Liver (tissue), 9 donors: ENCODE results near the gene SLC8A1. TPM values are rescaled to one million over a fixed set of nuclear protein-coding genes. Genes with fewer than 3 reads are reported as not detected.

Experiments
- DNase-seq: peaks from one replicate; pipeline ENCODE4 v3.0.0-alpha.2; 2017; ENCODE audit warnings: low spot score
- H3K27ac ChIP-seq, 2 donors: one replicate each; pipeline ENCODE4 v1.7.0; 2013; ENCODE audit warnings: inconsistent platforms in 2 of 2, low read length in 2 of 2, control low read depth in 1 of 2, low read depth in 1 of 2, mild to moderate bottlenecking in 1 of 2
- H3K27me3 ChIP-seq, 4 donors: one replicate each; pipeline versions ENCODE4 v1.6.1 to v1.7.0; 2013; ENCODE audit warnings: low read length in 3 of 4, inconsistent platforms in 1 of 4, mild to moderate bottlenecking in 1 of 4, moderate library complexity in 1 of 4; ENCODE audit not compliant: control insufficient read depth in 4 of 4, insufficient read depth in 4 of 4
- H3K36me3 ChIP-seq, 4 donors: one replicate each; pipeline versions ENCODE4 v1.6.1 to v1.7.0; 2013; ENCODE audit warnings: low read length in 3 of 4, mild to moderate bottlenecking in 3 of 4, low read depth in 1 of 4, moderate library complexity in 1 of 4; ENCODE audit not compliant: control insufficient read depth in 4 of 4, insufficient read depth in 3 of 4
- H3K4me1 ChIP-seq, 4 donors: one replicate each; pipeline versions ENCODE4 v1.6.1 to v1.7.0; 2013; ENCODE audit warnings: low read length in 3 of 4, mild to moderate bottlenecking in 3 of 4, moderate library complexity in 1 of 4; ENCODE audit not compliant: control insufficient read depth in 4 of 4, insufficient read depth in 4 of 4
- H3K4me3 ChIP-seq, 3 donors: one replicate each; pipeline versions ENCODE4 v1.6.1 to v1.7.0; 2013; ENCODE audit warnings: low read length in 3 of 3, control low read depth in 1 of 3, low read depth in 1 of 3, mild to moderate bottlenecking in 1 of 3
- H3K9ac ChIP-seq, 2 donors: one replicate each; pipeline ENCODE4 v1.7.0; 2013; ENCODE audit warnings: low read length in 2 of 2, mild to moderate bottlenecking in 2 of 2, moderate library complexity in 2 of 2, control low read depth in 1 of 2, low read depth in 1 of 2
- H3K9me3 ChIP-seq, 4 donors: one replicate each; pipeline versions ENCODE4 v1.6.1 to v1.7.0; 2013; ENCODE audit warnings: low read length in 3 of 4; ENCODE audit not compliant: control insufficient read depth in 4 of 4
- CTCF ChIP-seq: fragments of 150-350 bp; IDR thresholded peaks from 2 replicates; pipeline ENCODE4 v1.5.1; 2017; ENCODE audit warnings: improper control_type of control experiment, low read depth, low read length; ENCODE audit not compliant: missing input control
- EGR1 ChIP-seq, 2 donors: IDR thresholded peaks; 2 replicates each; pipeline ENCODE4 v1.6.1; 2016 to 2018; ENCODE audit warnings: antibody characterized with exemption in 2 of 2, low read depth in 2 of 2
- FOXA1 ChIP-seq: IDR thresholded peaks from 2 replicates; pipeline ENCODE4 v1.6.1; 2016; ENCODE audit warnings: antibody characterized with exemption
- FOXA2 ChIP-seq: IDR thresholded peaks from 2 replicates; pipeline ENCODE4 v1.6.1; 2016; ENCODE audit warnings: antibody characterized with exemption
- GABPA ChIP-seq, 2 donors: IDR thresholded peaks in 1 of 2; conservative IDR thresholded peaks in 1 of 2; 2 replicates each; pipeline ENCODE4 v1.6.1; 2016; ENCODE audit warnings: antibody characterized with exemption in 2 of 2, mild to moderate bottlenecking in 1 of 2, moderate library complexity in 1 of 2
- HNF4A ChIP-seq, 2 donors: conservative IDR thresholded peaks; 2 replicates each; pipeline ENCODE4 v1.6.1; 2016; ENCODE audit warnings: antibody characterized with exemption in 2 of 2, mild to moderate bottlenecking in 2 of 2
- NR2F2 ChIP-seq: IDR thresholded peaks from 2 replicates; pipeline ENCODE4 v1.6.1; 2016; ENCODE audit warnings: antibody characterized with exemption
- RAD21 ChIP-seq, 2 donors: IDR thresholded peaks; 2 replicates each; pipeline ENCODE4 v1.6.1; 2016; ENCODE audit warnings: antibody characterized with exemption in 2 of 2, mild to moderate bottlenecking in 2 of 2
- REST ChIP-seq: IDR thresholded peaks from 2 replicates; pipeline ENCODE4 v1.6.1; 2016; ENCODE audit warnings: antibody characterized with exemption, mild to moderate bottlenecking
- RXRA ChIP-seq, 2 donors: IDR thresholded peaks; 2 replicates each; pipeline ENCODE4 v1.6.1; 2017 to 2018; ENCODE audit warnings: antibody characterized with exemption in 2 of 2, mild to moderate bottlenecking in 1 of 2
- SP1 ChIP-seq: IDR thresholded peaks from 2 replicates; pipeline ENCODE4 v1.6.1; 2018; ENCODE audit warnings: antibody characterized with exemption, mild to moderate bottlenecking
- TAF1 ChIP-seq: conservative IDR thresholded peaks from 2 replicates; pipeline ENCODE4 v1.6.1; 2016; ENCODE audit warnings: antibody characterized with exemption, mild to moderate bottlenecking
- YY1 ChIP-seq: IDR thresholded peaks from 2 replicates; pipeline ENCODE4 v1.6.1; 2016; ENCODE audit warnings: antibody characterized with exemption, mild to moderate bottlenecking
- ZBTB33 ChIP-seq: IDR thresholded peaks from 2 replicates; pipeline ENCODE4 v1.6.1; 2016; ENCODE audit warnings: antibody characterized with exemption
- WGBS: extraction: QIAGEN DNeasy Blood & Tissue Kit; methylation state at CpG from one replicate; pipeline ENCODE4 v1.1.7; 2013; 5-methylcytosine and 5-hydroxymethylcytosine counted together
- polyA plus RNA-seq, 2 donors: library from polyadenylated mRNA; stranded (reverse) in 1 of 2; unstranded in 1 of 2; fragments of 200-250 nt in 1 of 2; fragments of >200 nt in 1 of 2; fragmentation: Nextera tagmentation in 1 of 2; extraction: Ambion mirVana in 1 of 2; gene quantifications; one replicate each; pipeline versions ENCODE4 v1.2.1 to v1.2.3, GENCODE V29; 2013 to 2015
- total RNA-seq, 2 donors: library from RNA; depleted of rRNA; stranded (reverse); fragments of >200 nt; gene quantifications; one replicate each; pipeline ENCODE4 v1.2.3, GENCODE V29; 2014
- donor health status: healthy.
- donor health status: healthy.
- donor health status: healthy.
- donor health status: healthy.
- donor health status: healthy.

SLC8A1 gene
- total and polyA plus RNA-seq, 4 donors, result 1.2 to 18.5 (median 8.2) TPM

- H3K4me3 ChIP-seq, result no peak overlapping the region
- no peaks in the 10 kb centered on the region for H3K27me3 ChIP-seq
- H3K9ac ChIP-seq, result no peak overlapping the region
- no peaks in the 10 kb centered on the region for H3K4me1 ChIP-seq
- no peak for TF ChIP-seq CTCF
- TF ChIP-seq TAF1, result no peak
- no peak for TF ChIP-seq FOXA2
- no peak for TF ChIP-seq FOXA1
- no peak for TF ChIP-seq RXRA (IDR thresholded peaks at IDR 0.05)
- no peak for TF ChIP-seq HNF4A (conservative IDR thresholded peaks at IDR 0.05)
- no peak for TF ChIP-seq SP1
- no peak for TF ChIP-seq NR2F2
- H3K36me3 ChIP-seq, result no peaks in the 10 kb centered on the region
- 49% methylated on average over 1 of the region's 1 CpG for WGBS
- no peaks in the 10 kb centered on the region for H3K9me3 ChIP-seq
- DNase-seq, result no peak
- no peak overlapping the region for H3K27ac ChIP-seq
These were observed 18.2 kb downstream of the SLC8A1 start for GRCh38 chr2:40433736-40434135.

GRCh38 chr2:40432921-40433483 lies 18.9 kb downstream of the SLC8A1 start:
- DNase-seq, result no peak
- Histone ChIP-seq H3K27ac (no peak overlapping the region), H3K9ac (no peak overlapping the region), H3K4me3 (no peak overlapping the region), H3K4me1 (no peaks in the 10 kb centered on the region), H3K36me3 (no peaks in the 10 kb centered on the region), H3K9me3 (no peaks in the 10 kb centered on the region), H3K27me3 (no peaks in the 10 kb centered on the region)
- TF ChIP-seq RAD21 (IDR thresholded peaks at IDR 0.05) (no peak), ZBTB33 (no peak), EGR1 (IDR thresholded peaks at IDR 0.05; ENCODE audit: low read depth in 2 of 2) (no peak), GABPA (IDR thresholded peaks at IDR 0.05 in 1 of 2, conservative IDR thresholded peaks at IDR 0.05 in 1 of 2) (no peak), FOXA1 (no peak), TAF1 (no peak), NR2F2 (no peak), REST (no peak), FOXA2 (no peak), YY1 (no peak)
- 68% methylated on average over 3 of the region's 3 CpGs for WGBS
